Upper lobe of right lung (tissue), 1 donor: ENCODE results near the gene HERC2. TPM values are rescaled to one million over a fixed set of nuclear protein-coding genes. Genes with fewer than 3 reads are reported as not detected.

Experiments used
- ATAC-seq: fragments of 200-7000 bp; cut with Tn5 transposase; one replicate; pipeline ENCODE4 v1.9.1; 2020; ENCODE audit warnings: mild to moderate bottlenecking, moderate library complexity
- DNase-seq: peaks from one replicate; pipeline ENCODE4 v3.0.0-alpha.2; 2020
- H3K27ac ChIP-seq: fragments of 200-600 bp; one replicate; pipeline ENCODE4 v1.8.0; 2022
- H3K27me3 ChIP-seq: fragments of 200-600 bp; one replicate; pipeline ENCODE4 v1.8.0; 2022; ENCODE audit warnings: mild to moderate bottlenecking
- H3K36me3 ChIP-seq: fragments of 200-600 bp; one replicate; pipeline ENCODE4 v1.8.0; 2022
- H3K4me1 ChIP-seq: fragments of 200-600 bp; one replicate; pipeline ENCODE4 v1.8.0; 2022
- H3K4me3 ChIP-seq: fragments of 200-600 bp; one replicate; pipeline ENCODE4 v1.8.0; 2022; ENCODE audit warnings: mild to moderate bottlenecking
- H3K9me3 ChIP-seq: fragments of 200-600 bp; one replicate; pipeline ENCODE4 v1.8.0; 2022
- CTCF ChIP-seq: fragments of 200-600 bp; IDR thresholded peaks from one replicate; pipeline ENCODE4 v1.8.0; 2022; ENCODE audit warnings: antibody characterized with exemption
- intact Hi-C: fragments of 100-400 bp; cut with DNase I; formaldehyde crosslinking; loops from one replicate; pipeline ENCODE4 v1.11.0; 2022
- total RNA-seq: library from RNA; stranded (reverse); fragmentation: NEBNext Ultra II Directional; extraction: Animal tissue kit (Norgen Biotek cat#: 25700); gene quantifications from one replicate; pipeline ENCODE4 v1.2.1, GENCODE V29; 2021
- donor health status: DM: no; HTN: yes; CAD: no; lungs with severe emphysema.

HERC2 gene
- total RNA-seq, 1 donor from 2014 or later, result 56.9 TPM

- H3K36me3 ChIP-seq, result no peaks in the 10 kb centered on the region
- peak within 1 kb of the TSS; percentile 47 for H3K27ac ChIP-seq
- intact Hi-C loops, result no loop called here
- peak within 1 kb of the TSS; percentile 23 for H3K4me3 ChIP-seq
- peaks cover 31% of the 10 kb centered on the region for H3K4me1 ChIP-seq
- peaks cover 15% of the 10 kb centered on the region for H3K27me3 ChIP-seq
- peak; percentile 18 for TF ChIP-seq CTCF
- ATAC-seq (peak; percentile 69), DNase-seq (peak; percentile 89)
- H3K9me3 ChIP-seq, result no peaks in the 10 kb centered on the region
Measured at GRCh38 chr15:28098766-28099554, 223.0 kb downstream of the HERC2 start, which contains the start of gene OCA2. TSS of gene OCA2 (minus strand) at chr15:28099315. CDS start at chr15:28081874, 17,441 bp downstream.

- H3K36me3 ChIP-seq, result no peaks in the 10 kb centered on the region
- TF ChIP-seq CTCF, result no peak
- H3K9me3 ChIP-seq, result no peaks in the 10 kb centered on the region
- intact Hi-C loops, result no loop called here
- peaks cover 31% of the 10 kb centered on the region for H3K4me1 ChIP-seq
- H3K27ac ChIP-seq, result no peak overlapping the region
- peaks cover 21% of the 10 kb centered on the region for H3K27me3 ChIP-seq
- no peak for ATAC-seq
- no peak overlapping the region for H3K4me3 ChIP-seq
- DNase-seq, result no peak
Measured at GRCh38 chr15:28098360-28098765, 223.6 kb downstream of the HERC2 start.

- Histone ChIP-seq H3K27ac (no peak overlapping the region), H3K4me3 (no peak overlapping the region), H3K27me3 (peaks cover 27% of the 10 kb centered on the region), H3K9me3 (no peaks in the 10 kb centered on the region), H3K36me3 (no peaks in the 10 kb centered on the region), H3K4me1 (peaks cover 31% of the 10 kb centered on the region)
- ATAC-seq, result no peak
- intact Hi-C loops, result no loop called here
- DNase-seq, result no peak
- no peak for TF ChIP-seq CTCF
Measured at GRCh38 chr15:28097656-28098359, 224.2 kb downstream of the HERC2 start.

GRCh38 chr15:28096670-28097431 is 225.1 kb downstream of the HERC2 start:
- no peak for DNase-seq
- Histone ChIP-seq H3K4me3 (peak overlapping the region; percentile 50), H3K27ac (peak overlapping the region; percentile 47), H3K36me3 (no peaks in the 10 kb centered on the region), H3K9me3 (no peaks in the 10 kb centered on the region), H3K4me1 (peaks cover 31% of the 10 kb centered on the region), H3K27me3 (peaks cover 27% of the 10 kb centered on the region)
- no peak for TF ChIP-seq CTCF
- no peak for ATAC-seq
- intact Hi-C loops, result no loop called here

- Histone ChIP-seq H3K27ac (peak overlapping the region; percentile 47), H3K36me3 (no peaks in the 10 kb centered on the region), H3K4me3 (peak overlapping the region; percentile 50), H3K27me3 (peaks cover 27% of the 10 kb centered on the region), H3K9me3 (peaks cover 4% of the 10 kb centered on the region), H3K4me1 (peaks cover 31% of the 10 kb centered on the region)
- DNase-seq (no peak), ATAC-seq (no peak)
- intact Hi-C loops, result no loop called here
- no peak for TF ChIP-seq CTCF
Measured at GRCh38 chr15:28096411-28096669, 225.6 kb downstream of the HERC2 start.
